Neuronal stem cell (in vitro differentiated cells): Measurements from ENCODE around the gene CLDN11.

ENCODE experiments used
- DNase-seq: peaks from one replicate; pipeline ENCODE4 v3.0.0-alpha.2; 2013; ENCODE audit warnings: low spot score
- H2AFZ ChIP-seq: one replicate; pipeline ENCODE4 v1.6.1; 2013; ENCODE audit warnings: mild to moderate bottlenecking, low read length, inconsistent platforms
- H2AK5ac ChIP-seq: 2 replicates; pipeline ENCODE4 v1.6.1; 2013; ENCODE audit warnings: low read depth, mild to moderate bottlenecking, inconsistent platforms, low read length, moderate library complexity, mixed read lengths
- H2BK120ac ChIP-seq: 2 replicates; pipeline ENCODE4 v1.6.1; 2013; ENCODE audit warnings: low read depth, mild to moderate bottlenecking, inconsistent platforms, low read length, moderate library complexity, mixed read lengths
- H2BK12ac ChIP-seq: one replicate; pipeline ENCODE4 v1.6.1; 2013; ENCODE audit warnings: low read length, inconsistent platforms
- H2BK15ac ChIP-seq: 2 replicates; pipeline ENCODE4 v1.6.1; 2013; ENCODE audit warnings: mild to moderate bottlenecking, low read length, inconsistent platforms, mixed read lengths
- H2BK5ac ChIP-seq: one replicate; pipeline ENCODE4 v1.6.1; 2013; ENCODE audit warnings: inconsistent platforms, mild to moderate bottlenecking, low read length, moderate library complexity
- H3K14ac ChIP-seq: one replicate; pipeline ENCODE4 v1.6.1; 2013; ENCODE audit warnings: low read length, inconsistent platforms
- H3K18ac ChIP-seq: 2 replicates; pipeline ENCODE4 v1.6.1; 2013; ENCODE audit warnings: low read length, inconsistent platforms
- H3K23ac ChIP-seq: 2 replicates; pipeline ENCODE4 v1.6.1; 2013; ENCODE audit warnings: low read depth, mild to moderate bottlenecking, mixed read lengths, low read length, inconsistent platforms; ENCODE audit not compliant: poor library complexity
- H3K27ac ChIP-seq: replicated peaks from 3 replicates; pipeline ENCODE4 v1.5.1; 2013; ENCODE audit warnings: low read length, inconsistent platforms
- H3K27me3 ChIP-seq, 3 experiments: 2 replicates each; pipeline ENCODE4 v1.6.1; 2013; ENCODE audit warnings: low read length in 3 of 3, mild to moderate bottlenecking in 2 of 3, inconsistent platforms in 1 of 3, low read depth in 1 of 3, mixed read lengths in 1 of 3, moderate library complexity in 1 of 3; ENCODE audit not compliant: control insufficient read depth in 3 of 3, insufficient read depth in 3 of 3
- H3K36me3 ChIP-seq, 2 donors: replicated peaks in 1 of 2; 2 replicates each; pipeline ENCODE4 v1.6.1; 2013; ENCODE audit warnings: low read length in 2 of 2; ENCODE audit not compliant: control insufficient read depth in 2 of 2, insufficient read depth in 2 of 2
- H3K4ac ChIP-seq: 2 replicates; pipeline ENCODE4 v1.6.1; 2013; ENCODE audit warnings: inconsistent platforms, mild to moderate bottlenecking, low read length, moderate library complexity
- H3K4me1 ChIP-seq, 2 donors: 1 replicate in 1 of 2; 2 replicates in 1 of 2; pipeline ENCODE4 v1.6.1; 2013; ENCODE audit warnings: low read length in 2 of 2, low read depth in 1 of 2; ENCODE audit not compliant: control insufficient read depth in 2 of 2, insufficient read depth in 1 of 2
- H3K4me2 ChIP-seq: one replicate; pipeline ENCODE4 v1.6.1; 2013; ENCODE audit warnings: mild to moderate bottlenecking, low read length, inconsistent platforms; ENCODE audit not compliant: insufficient read depth, poor library complexity, severe bottlenecking
- H3K4me3 ChIP-seq, 2 donors: 2 replicates each; pipeline ENCODE4 v1.5.1; 2013; ENCODE audit warnings: low read length in 2 of 2, mild to moderate bottlenecking in 2 of 2, inconsistent platforms in 1 of 2, moderate library complexity in 1 of 2
- H3K79me1 ChIP-seq: one replicate; pipeline ENCODE4 v1.6.1; 2013; ENCODE audit warnings: low read depth, mild to moderate bottlenecking, inconsistent platforms, low read length, moderate library complexity
- H3K9ac ChIP-seq: one replicate; pipeline ENCODE4 v1.6.1; 2013; ENCODE audit warnings: mild to moderate bottlenecking, low read depth, low read length, inconsistent platforms; ENCODE audit not compliant: poor library complexity
- H3K9me3 ChIP-seq, 2 donors: replicated peaks in 1 of 2; 2 replicates each; pipeline versions ENCODE3 to v1.6.1; 2013; ENCODE audit warnings: low read length in 2 of 2, mild to moderate bottlenecking in 2 of 2, inconsistent platforms in 1 of 2, low read depth in 1 of 2, mixed read lengths in 1 of 2, moderate library complexity in 1 of 2; ENCODE audit not compliant: control insufficient read depth in 2 of 2, insufficient read depth in 1 of 2
- H4K8ac ChIP-seq: one replicate; pipeline ENCODE4 v1.6.1; 2013; ENCODE audit warnings: low read depth, mild to moderate bottlenecking, inconsistent platforms, low read length, moderate library complexity
- H4K91ac ChIP-seq: one replicate; pipeline ENCODE4 v1.6.1; 2013; ENCODE audit warnings: low read length, low read depth, mild to moderate bottlenecking, inconsistent platforms; ENCODE audit not compliant: poor library complexity
- WGBS, 2 donors: extraction: QIAGEN DNeasy Blood & Tissue Kit; methylation state at CpG; one replicate each; pipeline ENCODE4 v1.1.7; 2013; ENCODE audit warnings: missing lambda C conversion rate in 2 of 2, mixed read lengths in 1 of 2; ENCODE audit not compliant: insufficient read length in 2 of 2, insufficient replicate concordance in 1 of 2; ENCODE audit errors: extremely low coverage in 2 of 2; 5-methylcytosine and 5-hydroxymethylcytosine counted together

Gene CLDN11

DNA sequence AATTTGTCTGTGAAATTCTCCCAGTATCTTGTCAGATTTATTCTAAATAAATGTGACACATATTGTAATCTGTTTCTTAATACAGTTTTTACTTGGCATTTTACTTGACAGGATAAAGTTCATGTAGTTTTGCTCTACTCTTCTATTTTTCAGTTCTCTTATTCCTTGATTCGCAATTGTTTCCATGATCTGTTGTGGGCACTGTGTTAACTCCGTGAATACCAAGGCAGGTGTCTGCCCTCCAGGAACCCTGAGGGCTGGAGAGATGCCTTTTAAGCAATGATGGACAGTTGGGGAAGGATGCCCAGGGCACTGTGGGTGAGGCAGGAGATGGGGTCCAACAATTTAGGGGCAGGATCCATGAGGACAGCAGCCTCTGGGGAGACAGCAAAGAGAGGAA lies 3.1 kb downstream of the CLDN11 start:
- H4K8ac ChIP-seq = no peak overlapping the region
- H3K23ac ChIP-seq = no peak overlapping the region
- no peak overlapping the region for H3K9ac ChIP-seq
- H3K14ac ChIP-seq = no peak overlapping the region
- no peak overlapping the region for H2BK15ac ChIP-seq
- no CpG with 5 or more reads among the region's 2 CpGs for WGBS, 2 donors
- H3K9me3 ChIP-seq = peaks cover 0 to 4% of the 10 kb centered on the region in 2 donors
- H3K79me1 ChIP-seq = no peaks in the 10 kb centered on the region
- H3K4ac ChIP-seq = no peak overlapping the region
- no peak overlapping the region for H3K4me2 ChIP-seq
- H2AK5ac ChIP-seq = no peak overlapping the region
- peaks cover 0 to 27% (median 0%) of the 10 kb centered on the region in 3 experiments for H3K27me3 ChIP-seq
- no peak overlapping the region for H2BK120ac ChIP-seq
- DNase-seq = no peak
- H3K36me3 ChIP-seq = no peaks in the 10 kb centered on the region
- no peak overlapping the region for H2BK5ac ChIP-seq
- no peak overlapping the region for H3K4me3 ChIP-seq
- peaks cover 14% of the 10 kb centered on the region in 2 donors for H3K4me1 ChIP-seq
- no peak overlapping the region for H2BK12ac ChIP-seq
- H3K27ac ChIP-seq = no peak overlapping the region
- H3K18ac ChIP-seq = no peak overlapping the region
- H4K91ac ChIP-seq = no peak overlapping the region
- H2AFZ ChIP-seq = no peak overlapping the region

DNA sequence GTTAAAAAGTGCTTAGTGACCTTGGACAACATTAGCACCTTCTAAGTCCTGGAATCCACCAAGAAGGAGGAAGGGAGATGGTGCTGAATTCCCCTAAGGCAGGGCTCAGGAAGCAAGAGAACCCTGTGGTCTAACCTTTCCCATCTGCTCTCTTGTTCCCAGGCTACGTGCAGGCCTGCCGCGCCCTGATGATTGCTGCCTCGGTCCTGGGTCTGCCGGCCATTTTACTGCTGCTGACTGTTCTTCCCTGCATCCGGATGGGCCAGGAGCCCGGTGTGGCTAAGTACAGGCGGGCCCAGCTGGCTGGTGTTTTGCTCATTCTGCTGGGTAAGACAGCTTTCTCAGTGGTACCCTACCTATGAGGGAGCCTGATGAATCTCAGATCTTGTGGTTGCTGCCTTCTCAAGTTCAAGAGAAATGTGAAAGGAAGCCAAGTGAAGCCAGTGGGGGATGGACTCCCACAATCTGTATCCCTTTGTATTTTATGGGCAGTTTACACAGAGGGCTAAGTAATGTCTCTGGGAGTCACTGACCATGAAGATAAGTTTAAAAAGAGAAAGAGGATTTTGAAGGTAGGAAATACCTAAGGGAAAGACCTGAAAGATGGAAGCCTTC lies 4.4 kb downstream of the CLDN11 start:
- Histone ChIP-seq H3K14ac (no peak overlapping the region), H3K79me1 (no peaks in the 10 kb centered on the region), H3K18ac (no peak overlapping the region), H3K4me2 (no peak overlapping the region), H3K9ac (no peak overlapping the region), H3K4me1 (peaks cover 14% of the 10 kb centered on the region in 2 donors), H3K36me3 (no peaks in the 10 kb centered on the region), H2AK5ac (no peak overlapping the region), H3K27ac (no peak overlapping the region), H3K9me3 (peaks cover 0 to 4% of the 10 kb centered on the region in 2 donors), H2BK5ac (no peak overlapping the region), H2AFZ (no peak overlapping the region), H4K8ac (no peak overlapping the region), H4K91ac (no peak overlapping the region), H2BK120ac (no peak overlapping the region), H2BK12ac (no peak overlapping the region), H3K4ac (no peak overlapping the region), H2BK15ac (no peak overlapping the region), H3K23ac (no peak overlapping the region), H3K27me3 (peaks cover 0 to 24% (median 0%) of the 10 kb centered on the region in 3 experiments), H3K4me3 (no peak overlapping the region)
- WGBS, 2 donors = no CpG with 5 or more reads among the region's 8 CpGs
- no peak for DNase-seq

DNA sequence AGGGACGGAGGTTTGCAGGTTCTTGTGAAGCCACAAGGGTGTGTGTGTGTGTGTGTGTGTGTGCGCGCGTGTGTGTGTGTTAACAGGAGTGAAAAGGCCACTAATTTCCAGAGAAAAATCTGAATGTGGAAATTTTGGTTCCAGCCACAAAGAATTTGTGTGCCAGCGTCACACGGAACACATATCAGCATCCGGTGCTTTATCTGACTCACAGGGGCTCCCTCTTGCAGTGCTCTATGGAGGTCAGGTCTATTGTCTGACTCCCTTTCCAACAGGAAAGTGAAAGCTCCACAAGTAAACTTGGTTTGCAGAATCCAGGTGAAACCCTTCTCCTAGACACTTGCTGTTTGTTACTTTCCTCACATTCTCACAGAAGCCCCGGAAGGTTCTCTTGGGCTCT lies 6.2 kb downstream of the CLDN11 start:
- WGBS, 2 donors = no CpG with 5 or more reads among the region's 8 CpGs
- Histone ChIP-seq H3K4me3 (peak overlapping the region in 1 of 2 donors; percentile 11), H3K27me3 (peaks cover 0 to 8% (median 0%) of the 10 kb centered on the region in 3 experiments), H4K8ac (no peak overlapping the region), H3K14ac (no peak overlapping the region), H3K4me2 (no peak overlapping the region), H3K9ac (no peak overlapping the region), H4K91ac (no peak overlapping the region), H2AK5ac (peak overlapping the region; percentile 15), H3K18ac (no peak overlapping the region), H3K4me1 (peaks cover 12 to 29% of the 10 kb centered on the region in 2 donors), H3K27ac (no peak overlapping the region), H3K36me3 (no peaks in the 10 kb centered on the region), H2BK12ac (no peak overlapping the region), H2BK15ac (no peak overlapping the region), H3K79me1 (no peaks in the 10 kb centered on the region), H2BK5ac (no peak overlapping the region), H3K23ac (no peak overlapping the region), H3K4ac (no peak overlapping the region), H2AFZ (peak overlapping the region; percentile 34), H2BK120ac (no peak overlapping the region), H3K9me3 (no peaks in the 10 kb centered on the region)
- no peak for DNase-seq

DNA sequence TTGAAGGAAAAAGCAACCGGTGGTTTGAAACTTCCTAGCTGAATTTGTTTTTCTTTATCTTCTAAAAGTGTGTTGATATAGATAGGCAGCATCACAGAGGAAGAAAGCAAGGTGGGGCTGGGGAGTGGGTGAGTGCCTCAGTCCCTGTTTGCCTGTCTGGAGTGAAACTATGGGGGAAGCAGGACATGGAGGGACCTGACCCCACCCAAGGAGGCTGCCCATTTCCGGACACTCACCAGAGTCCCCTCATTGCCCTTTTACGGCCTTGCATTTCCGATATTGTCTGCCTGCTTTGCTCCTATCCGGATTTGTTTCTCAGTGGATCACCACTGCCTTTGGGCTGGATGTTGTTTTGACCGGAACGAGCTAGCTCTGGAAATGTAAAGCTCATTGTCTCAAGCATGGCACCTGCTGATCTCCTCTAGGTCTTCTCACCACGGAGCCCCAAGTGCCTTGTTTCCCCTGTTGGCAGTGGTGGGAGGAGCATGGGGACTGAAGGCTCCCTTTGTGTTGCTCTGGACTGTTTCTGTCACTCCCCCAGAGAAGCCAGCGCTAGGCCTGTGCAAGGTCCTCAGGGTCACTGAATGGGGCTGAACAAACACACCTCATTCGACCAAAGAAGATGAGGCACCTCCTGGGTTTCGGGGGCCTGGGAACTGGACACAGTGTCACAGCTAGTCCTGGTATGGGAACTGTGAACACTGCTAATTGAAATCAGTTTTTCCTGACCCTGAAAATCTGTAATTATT lies 7.0 kb downstream of the CLDN11 start:
- H2BK120ac ChIP-seq = no peak overlapping the region
- no peaks in the 10 kb centered on the region for H3K9me3 ChIP-seq
- H2BK12ac ChIP-seq = no peak overlapping the region
- peak overlapping the region; percentile 34 for H2AFZ ChIP-seq
- H3K4me3 ChIP-seq = peak overlapping the region in 1 of 2 donors; percentile 11
- no peak overlapping the region for H3K14ac ChIP-seq
- WGBS, 2 donors = no CpG with 5 or more reads among the region's 11 CpGs
- no peak overlapping the region for H3K4me2 ChIP-seq
- DNase-seq = peak; percentile 56
- peaks cover 8 to 34% of the 10 kb centered on the region in 2 donors for H3K4me1 ChIP-seq
- H2AK5ac ChIP-seq = no peak overlapping the region
- H4K8ac ChIP-seq = no peak overlapping the region
- no peaks in the 10 kb centered on the region for H3K36me3 ChIP-seq
- H2BK15ac ChIP-seq = no peak overlapping the region
- H3K18ac ChIP-seq = no peak overlapping the region
- no peak overlapping the region for H3K9ac ChIP-seq
- peak overlapping the region; percentile 45 for H3K27ac ChIP-seq
- no peak overlapping the region for H2BK5ac ChIP-seq
- no peak overlapping the region for H3K23ac ChIP-seq
- no peak overlapping the region for H4K91ac ChIP-seq
- H3K4ac ChIP-seq = no peak overlapping the region
- H3K79me1 ChIP-seq = no peaks in the 10 kb centered on the region
- peaks cover 0 to under 1% (median 0%) of the 10 kb centered on the region in 3 experiments for H3K27me3 ChIP-seq
